PC-3 (cell line): Measurements from ENCODE around the gene CD276. TPM values are rescaled to one million over a fixed set of nuclear protein-coding genes. Genes with fewer than 3 reads are reported as not detected.

ENCODE experiments used
- ATAC-seq: fragments of 200-7000 bp; cut with Tn5 transposase; 2 replicates; pipeline ENCODE4 v1.9.1; 2020; ENCODE audit warnings: mild to moderate bottlenecking, moderate library complexity
- BruUV-seq: library from RNA; stranded (reverse); fragments of 400-500 nt; replicated peaks from 2 replicates; lab custom pipeline; 2021; lab: Mats Ljungman, UMichigan
- CTCF ChIA-PET: fragments of 300-600 bp; sonication (Branson Sonifier 250); formaldehyde crosslinking; loops from one replicate; lab custom pipeline; 2022; ENCODE audit warnings: antibody characterized with exemption; lab: Charles Lee
- POLR2A ChIA-PET: fragments of 300-600 bp; sonication (Branson Sonifier 250); formaldehyde crosslinking; loops from one replicate; lab custom pipeline; 2022; ENCODE audit warnings: antibody characterized with exemption; ENCODE audit not compliant: unreplicated experiment; lab: Charles Lee
- DNase-seq: peaks from one replicate; pipeline ENCODE4 v3.0.0-alpha.2; 2015
- H2AFZ ChIP-seq: fragments of 300-600 bp; sonication (generic); 2 replicates; pipeline ENCODE4 v1.6.0; 2016; ENCODE audit warnings: antibody characterized with exemption, low read length
- H3F3A ChIP-seq: fragments of 300-600 bp; sonication (generic); one replicate; pipeline ENCODE4 v1.6.0; 2017; ENCODE audit warnings: antibody characterized with exemption, low read length, control low read depth, mild to moderate bottlenecking; ENCODE audit not compliant: unreplicated experiment
- H3K27ac ChIP-seq: fragments of 300-600 bp; sonication (generic); 2 replicates; pipeline ENCODE4 v1.5.1; 2016; ENCODE audit warnings: mild to moderate bottlenecking, low read length
- H3K27me3 ChIP-seq: fragments of 300-600 bp; sonication (generic); 2 replicates; pipeline ENCODE4 v1.6.1; 2016; ENCODE audit warnings: low read length, mixed read lengths
- H3K36me3 ChIP-seq: fragments of 300-600 bp; sonication (generic); 2 replicates; pipeline ENCODE4 v1.6.1; 2016; ENCODE audit warnings: low read depth, mixed run types, low read length, mixed read lengths
- H3K4me1 ChIP-seq: fragments of 300-600 bp; sonication (generic); 2 replicates; pipeline ENCODE4 v1.5.1; 2016; ENCODE audit warnings: low read length; ENCODE audit not compliant: insufficient read depth
- H3K4me2 ChIP-seq: fragments of 300-600 bp; sonication (generic); 2 replicates; pipeline ENCODE4 v1.6.0; 2016; ENCODE audit warnings: low read length
- H3K4me3 ChIP-seq: fragments of 300-600 bp; sonication (generic); 2 replicates; pipeline ENCODE4 v1.5.1; 2016; ENCODE audit warnings: mild to moderate bottlenecking, low read length, mixed read lengths
- H3K79me2 ChIP-seq: fragments of 300-600 bp; sonication (generic); 2 replicates; pipeline ENCODE4 v1.6.1; 2017; ENCODE audit warnings: low read length, mixed read lengths
- H3K9ac ChIP-seq: fragments of 300-600 bp; sonication (generic); 2 replicates; pipeline ENCODE4 v1.6.0; 2016; ENCODE audit warnings: mild to moderate bottlenecking, low read length
- H3K9me2 ChIP-seq: fragments of 300-600 bp; sonication (generic); replicated peaks from 2 replicates; pipeline ENCODE4 v1.6.1; 2016; ENCODE audit warnings: mixed run types, low read length, mixed read lengths
- H3K9me3 ChIP-seq: fragments of 300-600 bp; sonication (generic); 2 replicates; pipeline ENCODE4 v1.6.1; 2016; ENCODE audit warnings: low read length, mixed read lengths
- H4K20me1 ChIP-seq: fragments of 300-600 bp; sonication (generic); 2 replicates; pipeline ENCODE4 v1.6.1; 2016; ENCODE audit warnings: low read length, mixed read lengths
- EZH2 ChIP-seq: fragments of 300-600 bp; sonication (generic); IDR thresholded peaks from one replicate; pipeline ENCODE4 v1.6.1; 2017; ENCODE audit warnings: antibody characterized with exemption, mild to moderate bottlenecking, low read length; ENCODE audit not compliant: unreplicated experiment
- EZH2phosphoT487 ChIP-seq: fragments of 300-600 bp; sonication (generic); IDR thresholded peaks from 2 replicates; pipeline ENCODE4 v1.6.1; 2018; ENCODE audit warnings: mild to moderate bottlenecking, antibody characterized with exemption, low read length, borderline replicate concordance
- intact Hi-C: fragments of 100-400 bp; cut with micrococcal nuclease; formaldehyde crosslinking; loops from 2 replicates; pipeline ENCODE4 v1.9.0; 2023
- total RNA-seq: library from RNA; depleted of rRNA; stranded (reverse); fragments of >200 nt; gene quantifications from 2 replicates; pipeline ENCODE4 v1.2.3, GENCODE V29; 2014
- TF ChIP-seq, protein P1 (sequence below): fragments of 300-600 bp; sonication (generic); conservative IDR thresholded peaks from 2 replicates; pipeline ENCODE4 v1.5.1; 2017; ENCODE audit warnings: antibody characterized with exemption, low read depth, mild to moderate bottlenecking, low read length

Gene CD276
- total RNA-seq, 1 experiment from 2014 or later: 85.3 TPM

DNA sequence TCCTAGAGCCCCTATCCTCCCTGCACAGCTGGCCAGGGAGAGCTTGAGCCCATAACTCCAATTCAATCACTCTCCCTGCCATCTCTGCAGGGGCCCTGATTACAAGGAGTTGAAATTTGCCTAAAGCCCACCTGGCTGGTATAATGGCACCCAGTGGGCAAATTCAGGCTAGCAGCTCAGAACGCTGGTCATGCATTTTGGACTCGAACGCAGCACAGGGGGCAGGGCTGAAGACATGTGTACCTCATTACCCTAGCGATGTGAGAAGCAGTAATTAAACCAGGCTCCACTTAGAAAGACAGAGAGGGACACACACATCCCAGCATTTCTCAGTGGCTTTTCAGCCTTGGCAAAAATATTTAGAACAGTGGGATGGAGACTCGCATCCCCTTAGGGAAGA is 65.8 kb downstream of the CD276 start:
- Histone ChIP-seq H3K27ac (no peak overlapping the region), H3K9me2 (no peaks in the 10 kb centered on the region), H3F3A (no peaks in the 10 kb centered on the region), H3K36me3 (no peaks in the 10 kb centered on the region), H3K9me3 (no peaks in the 10 kb centered on the region), H3K27me3 (peaks cover 39% of the 10 kb centered on the region), H2AFZ (no peak overlapping the region), H3K9ac (no peak overlapping the region), H4K20me1 (no peaks in the 10 kb centered on the region), H3K4me2 (no peak overlapping the region), H3K79me2 (no peaks in the 10 kb centered on the region), H3K4me1 (no peaks in the 10 kb centered on the region), H3K4me3 (no peak overlapping the region)
- ATAC-seq: no peak
- no TSS peak for BruUV-seq
- TF ChIP-seq EZH2phosphoT487: no peak
- no peak for TF ChIP-seq EZH2
- TF ChIP-seq, protein P1, sequence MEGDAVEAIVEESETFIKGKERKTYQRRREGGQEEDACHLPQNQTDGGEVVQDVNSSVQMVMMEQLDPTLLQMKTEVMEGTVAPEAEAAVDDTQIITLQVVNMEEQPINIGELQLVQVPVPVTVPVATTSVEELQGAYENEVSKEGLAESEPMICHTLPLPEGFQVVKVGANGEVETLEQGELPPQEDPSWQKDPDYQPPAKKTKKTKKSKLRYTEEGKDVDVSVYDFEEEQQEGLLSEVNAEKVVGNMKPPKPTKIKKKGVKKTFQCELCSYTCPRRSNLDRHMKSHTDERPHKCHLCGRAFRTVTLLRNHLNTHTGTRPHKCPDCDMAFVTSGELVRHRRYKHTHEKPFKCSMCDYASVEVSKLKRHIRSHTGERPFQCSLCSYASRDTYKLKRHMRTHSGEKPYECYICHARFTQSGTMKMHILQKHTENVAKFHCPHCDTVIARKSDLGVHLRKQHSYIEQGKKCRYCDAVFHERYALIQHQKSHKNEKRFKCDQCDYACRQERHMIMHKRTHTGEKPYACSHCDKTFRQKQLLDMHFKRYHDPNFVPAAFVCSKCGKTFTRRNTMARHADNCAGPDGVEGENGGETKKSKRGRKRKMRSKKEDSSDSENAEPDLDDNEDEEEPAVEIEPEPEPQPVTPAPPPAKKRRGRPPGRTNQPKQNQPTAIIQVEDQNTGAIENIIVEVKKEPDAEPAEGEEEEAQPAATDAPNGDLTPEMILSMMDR: no peak
- no peak for DNase-seq
- CTCF ChIA-PET: no interaction called here
- POLR2A ChIA-PET: no interaction called here
- intact Hi-C loops: no loop called here

DNA sequence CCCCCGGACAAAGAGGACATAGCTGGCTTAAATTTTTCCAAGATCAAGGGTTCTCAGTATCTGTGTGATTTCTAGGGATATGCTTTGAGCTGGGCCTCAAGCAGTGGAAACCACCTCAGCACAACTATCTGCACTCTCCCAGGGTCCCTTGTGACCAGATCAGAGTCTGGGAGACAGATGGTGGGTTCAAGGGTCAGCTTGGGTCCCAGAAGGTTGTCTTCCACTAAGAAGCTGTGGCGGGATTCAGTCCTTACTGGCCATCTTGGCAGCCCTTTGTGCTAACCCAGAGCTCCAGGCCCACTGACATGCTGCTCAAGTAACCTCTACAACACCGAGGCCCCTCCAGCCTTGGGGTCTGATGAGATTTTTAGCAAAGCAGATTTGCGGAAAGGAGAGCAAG is 66.3 kb downstream of the CD276 start:
- Histone ChIP-seq H4K20me1 (no peaks in the 10 kb centered on the region), H3K36me3 (no peaks in the 10 kb centered on the region), H3K27ac (no peak overlapping the region), H3F3A (no peaks in the 10 kb centered on the region), H3K9me3 (no peaks in the 10 kb centered on the region), H2AFZ (no peak overlapping the region), H3K9ac (no peak overlapping the region), H3K4me3 (no peak overlapping the region), H3K27me3 (peaks cover 39% of the 10 kb centered on the region), H3K4me2 (no peak overlapping the region), H3K79me2 (no peaks in the 10 kb centered on the region), H3K9me2 (no peaks in the 10 kb centered on the region), H3K4me1 (no peaks in the 10 kb centered on the region)
- DNase-seq (no peak), ATAC-seq (no peak)
- ChIA-PET CTCF (no interaction called here), POLR2A (no interaction called here)
- no TSS peak for BruUV-seq
- TF ChIP-seq EZH2 (no peak), EZH2phosphoT487 (no peak)
- TF ChIP-seq, protein P1: no peak
- intact Hi-C loops: no loop called here

DNA sequence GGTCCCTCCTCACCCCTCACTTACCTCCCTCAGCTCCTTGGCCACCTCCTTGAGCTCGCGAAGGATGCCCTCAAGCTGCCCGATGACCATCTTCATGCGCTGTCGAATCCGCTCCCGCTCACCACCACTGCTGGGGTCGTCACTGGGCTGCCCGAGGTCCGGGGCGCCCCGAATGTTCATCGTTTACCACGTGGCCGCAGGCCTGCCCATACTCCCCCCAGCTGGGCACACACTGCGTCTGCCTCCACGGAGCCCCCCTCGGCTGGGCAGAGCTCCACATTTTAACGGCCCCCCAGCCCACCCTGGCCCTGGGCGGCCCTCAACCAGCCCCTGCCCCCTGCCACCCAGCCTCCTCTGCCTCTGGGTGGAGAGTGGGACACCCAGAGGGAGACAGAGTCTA is 66.8 kb downstream of the CD276 start:
- no peak for DNase-seq
- ChIA-PET CTCF (interaction anchor here (0.6 kb wide), 1 partner anchor 705 kb away, joined by 3 read pairs; no protein-coding TSS in a partner anchor), POLR2A (no interaction called here)
- Histone ChIP-seq H4K20me1 (no peaks in the 10 kb centered on the region), H3K9me2 (no peaks in the 10 kb centered on the region), H3F3A (no peaks in the 10 kb centered on the region), H3K4me3 (no peak overlapping the region), H3K9me3 (no peaks in the 10 kb centered on the region), H3K4me1 (no peaks in the 10 kb centered on the region), H3K79me2 (no peaks in the 10 kb centered on the region), H3K9ac (no peak overlapping the region), H3K4me2 (no peak overlapping the region), H3K36me3 (no peaks in the 10 kb centered on the region), H3K27ac (no peak overlapping the region), H3K27me3 (peaks cover 44% of the 10 kb centered on the region), H2AFZ (no peak overlapping the region)
- ATAC-seq: no peak
- TF ChIP-seq, protein P1: no peak
- TF ChIP-seq EZH2 (no peak), EZH2phosphoT487 (no peak)
- intact Hi-C loops: no loop called here
- no TSS peak for BruUV-seq
